CD4-positive, alpha-beta T cell (primary cell): Measurements from ENCODE around the gene CLTCL1. TPM values are rescaled to one million over a fixed set of nuclear protein-coding genes. Genes with fewer than 3 reads are reported as not detected.

Source experiments
- ATAC-seq: fragments of 200-7000 bp; cut with Tn5 transposase; one replicate; pipeline ENCODE4 v1.10.0; 2022; ENCODE audit warnings: mild to moderate bottlenecking; ENCODE audit not compliant: poor library complexity
- CTCF ChIA-PET: fragments of 350-600 bp; sonication (Branson Sonifier 250); formaldehyde crosslinking; loops from one replicate; lab custom pipeline; 2021; ENCODE audit warnings: antibody characterized with exemption, inconsistent platforms; lab: Charles Lee
- POLR2A ChIA-PET: fragments of 350-600 bp; sonication (Branson Sonifier 250); formaldehyde crosslinking; loops from one replicate; lab custom pipeline; 2021; ENCODE audit warnings: antibody characterized with exemption, inconsistent platforms; lab: Charles Lee
- DNase-seq, 14 experiments: peaks; one replicate each; pipeline ENCODE4 v3.0.0-alpha.2; 2013 to 2020; ENCODE audit warnings: mixed read lengths in 2 of 14
- H3K27ac ChIP-seq, 2 donors: one replicate each; pipeline versions ENCODE4 v1.5.1 to v1.7.0; 2013; ENCODE audit warnings: low read length in 2 of 2, low read depth in 1 of 2, mild to moderate bottlenecking in 1 of 2
- H3K27me3 ChIP-seq, 2 experiments: 1 replicate in 1 of 2; 2 replicates in 1 of 2; pipeline versions ENCODE4 v1.6.1 to v1.7.0; 2013; ENCODE audit warnings: low read length in 2 of 2, control low read depth in 1 of 2, mild to moderate bottlenecking in 1 of 2, moderate library complexity in 1 of 2; ENCODE audit not compliant: insufficient read depth in 2 of 2, control insufficient read depth in 1 of 2
- H3K36me3 ChIP-seq: one replicate; pipeline ENCODE4 v1.6.1; 2013; ENCODE audit warnings: low read length, control low read depth; ENCODE audit not compliant: insufficient read depth
- H3K4me1 ChIP-seq: one replicate; pipeline ENCODE4 v1.6.1; 2013; ENCODE audit warnings: low read length, control low read depth; ENCODE audit not compliant: insufficient read depth
- H3K4me3 ChIP-seq: one replicate; pipeline ENCODE4 v1.5.1; 2013; ENCODE audit warnings: mild to moderate bottlenecking, low read length, moderate library complexity
- H3K9me3 ChIP-seq, 2 experiments: 1 replicate in 1 of 2; 2 replicates in 1 of 2; pipeline versions ENCODE4 v1.6.1 to v1.7.0; 2013; ENCODE audit warnings: low read length in 2 of 2, mild to moderate bottlenecking in 2 of 2, control low read depth in 1 of 2, moderate library complexity in 1 of 2; ENCODE audit not compliant: control insufficient read depth in 1 of 2, insufficient read depth in 1 of 2
- H3K27ac Mint-ChIP-seq: one replicate; pipeline ENCODE4 v1.8.0; 2020; ENCODE audit warnings: mixed read lengths
- H3K27me3 Mint-ChIP-seq: one replicate; pipeline ENCODE4 v1.8.0; 2021; ENCODE audit warnings: mixed read lengths
- H3K36me3 Mint-ChIP-seq: one replicate; pipeline ENCODE4 v1.8.0; 2021; ENCODE audit warnings: low read depth, mixed read lengths
- H3K4me1 Mint-ChIP-seq: one replicate; pipeline ENCODE4 v1.8.0; 2021; ENCODE audit warnings: low read depth, mixed read lengths
- H3K4me3 Mint-ChIP-seq: one replicate; pipeline ENCODE4 v1.8.0; 2020; ENCODE audit warnings: mild to moderate bottlenecking, mixed read lengths
- H3K9me3 Mint-ChIP-seq: one replicate; pipeline ENCODE4 v1.8.0; 2020; ENCODE audit warnings: mixed read lengths
- CTCF ChIP-seq: fragments of 200-600 bp; IDR thresholded peaks from one replicate; pipeline ENCODE4 v1.8.0; 2022; ENCODE audit warnings: antibody characterized with exemption, mild to moderate bottlenecking
- intact Hi-C, 2 experiments: fragments of 100-400 bp; cut with DNase I in 1 of 2; cut with micrococcal nuclease in 1 of 2; formaldehyde crosslinking; loops; one replicate each; pipeline versions ENCODE4 v1.15.1 to v1.9.0; 2023 to 2025; cut with DNase I, micrococcal nuclease
- total RNA-seq, 174 experiments: library from RNA in 2 of 174; stranded (reverse) in 2 of 174; gene quantifications; one replicate each; pipeline ENCODE4 v1.2.3 and lab custom pipeline; 2021 to 2026

CLTCL1 gene
- total RNA-seq, 2 experiments from 2014 or later: 0.52 to 1.5 TPM

- DNase-seq: no peak
- no peak for ATAC-seq
- Histone ChIP-seq H3K27me3 (no peaks in the 10 kb centered on the region), H3K9me3 (no peaks in the 10 kb centered on the region), H3K4me1 (no peaks in the 10 kb centered on the region), H3K36me3 (no peaks in the 10 kb centered on the region), H3K27ac (no peak overlapping the region), H3K4me3 (no peak overlapping the region)
- TF ChIP-seq CTCF: no peak
- no peaks in the 10 kb centered on the region for H3K9me3 Mint-ChIP-seq
- no peaks in the 10 kb centered on the region for H3K36me3 Mint-ChIP-seq
- no peak overlapping the region for H3K4me3 Mint-ChIP-seq
- no peak overlapping the region for H3K27ac Mint-ChIP-seq
- no peaks in the 10 kb centered on the region for H3K4me1 Mint-ChIP-seq
- ChIA-PET POLR2A (no interaction called here), CTCF (no interaction called here)
- peaks cover 5% of the 10 kb centered on the region for H3K27me3 Mint-ChIP-seq
- intact Hi-C loops: no loop called here
Measured at GRCh38 chr22:19304547-19304946, 13.0 kb upstream of the CLTCL1 start.

GRCh38 chr22:19303785-19304184, 12.3 kb upstream of the CLTCL1 start:
- Histone ChIP-seq H3K27me3 (no peaks in the 10 kb centered on the region), H3K36me3 (no peaks in the 10 kb centered on the region), H3K9me3 (no peaks in the 10 kb centered on the region), H3K27ac (no peak overlapping the region), H3K4me3 (no peak overlapping the region), H3K4me1 (no peaks in the 10 kb centered on the region)
- ATAC-seq: no peak
- Mint-ChIP-seq H3K27ac (no peak overlapping the region), H3K27me3 (peaks cover 5% of the 10 kb centered on the region), H3K4me3 (no peak overlapping the region), H3K4me1 (no peaks in the 10 kb centered on the region), H3K36me3 (no peaks in the 10 kb centered on the region), H3K9me3 (no peaks in the 10 kb centered on the region)
- DNase-seq: no peak
- CTCF ChIA-PET: no interaction called here
- no peak for TF ChIP-seq CTCF
- intact Hi-C loops: no loop called here
- POLR2A ChIA-PET: no interaction called here

GRCh38 chr22:19295733-19296132, 4.2 kb upstream of the CLTCL1 start:
- intact Hi-C loops: loop anchor here in 1 of 2 experiments (10.0 kb wide), 2 partner anchors 559 to 809 kb away; partner anchors contain the start of genes GNB1L and RTL10
- Mint-ChIP-seq H3K36me3 (peaks cover 6% of the 10 kb centered on the region), H3K4me1 (peaks cover 9% of the 10 kb centered on the region), H3K27me3 (no peaks in the 10 kb centered on the region), H3K4me3 (no peak overlapping the region), H3K27ac (no peak overlapping the region), H3K9me3 (no peaks in the 10 kb centered on the region)
- H3K27ac ChIP-seq: no peak overlapping the region
- ChIA-PET POLR2A (no interaction called here), CTCF (no interaction called here)
- no peaks in the 10 kb centered on the region for H3K36me3 ChIP-seq
- ATAC-seq (no peak), DNase-seq (no peak)
- peaks cover 0 to 4% of the 10 kb centered on the region in 2 experiments for H3K27me3 ChIP-seq
- H3K4me3 ChIP-seq: no peak overlapping the region
- peaks cover 0 to 4% of the 10 kb centered on the region in 2 experiments for H3K9me3 ChIP-seq
- peaks cover 16% of the 10 kb centered on the region for H3K4me1 ChIP-seq
- TF ChIP-seq CTCF: no peak
